Hematopoietic multipotent progenitor cell treated with erythropoietin and hydrocortisone succinate and interleukin-3 and kit ligand, for 8 days (in vitro differentiated cells): Measurements from ENCODE around the gene TGDS.
"Not testable (repeated sequence)": the region's sequence is repeated elsewhere in the genome, so short reads cannot be mapped to it uniquely, and the experiment has no call there.

Experiments used
- DNase-seq: peaks from one replicate; pipeline ENCODE4 v3.0.0-alpha.2; 2015

TGDS gene

GRCh38 chr13:94595950-94596574 lies at the start of gene TGDS:
Gene TGDS, minus strand, starts transcription at chr13:94596152. Its CDS starts 16 bp downstream, at chr13:94596136.
- peak; percentile 94 for DNase-seq

- DNase-seq: no peak
Observed at GRCh38 chr13:94641409-94641941, 45.5 kb upstream of the TGDS start.

GRCh38 chr13:94640721-94641120 lies 44.8 kb upstream of the TGDS start:
- no peak for DNase-seq

GRCh38 chr13:94637677-94638076 lies 41.7 kb upstream of the TGDS start:
- not testable (repeated sequence) for DNase-seq

GRCh38 chr13:94636942-94637578 lies 41.1 kb upstream of the TGDS start:
- DNase-seq: no peak

GRCh38 chr13:94636096-94636495 lies 40.1 kb upstream of the TGDS start:
- DNase-seq: not testable (repeated sequence)

- no peak for DNase-seq
Observed at GRCh38 chr13:94632226-94632980, 36.5 kb upstream of the TGDS start.

GRCh38 chr13:94630858-94631257 lies 34.9 kb upstream of the TGDS start:
- no peak for DNase-seq

GRCh38 chr13:94623316-94623715 lies 27.4 kb upstream of the TGDS start:
- no peak for DNase-seq

GRCh38 chr13:94622344-94622743 lies 26.4 kb upstream of the TGDS start:
- no peak for DNase-seq

GRCh38 chr13:94620286-94620896 lies 24.4 kb upstream of the TGDS start:
- peak; percentile 78 for DNase-seq

GRCh38 chr13:94617389-94618000 lies 21.5 kb upstream of the TGDS start:
- DNase-seq: peak; percentile 61

- DNase-seq: no peak
Observed at GRCh38 chr13:94613051-94613450, 17.1 kb upstream of the TGDS start.

- DNase-seq: no peak
Observed at GRCh38 chr13:94612050-94612449, 16.1 kb upstream of the TGDS start.

- no peak for DNase-seq
Observed at GRCh38 chr13:94610475-94610874, 14.5 kb upstream of the TGDS start.

- no peak for DNase-seq
Observed at GRCh38 chr13:94609196-94609595, 13.2 kb upstream of the TGDS start.

- DNase-seq: no peak
Observed at GRCh38 chr13:94608586-94608985, 12.6 kb upstream of the TGDS start.

- DNase-seq: no peak
Observed at GRCh38 chr13:94607939-94608338, 12.0 kb upstream of the TGDS start.

GRCh38 chr13:94607056-94607455 lies 11.1 kb upstream of the TGDS start:
- DNase-seq: no peak

GRCh38 chr13:94602467-94602866 lies 6.5 kb upstream of the TGDS start:
- no peak for DNase-seq

GRCh38 chr13:94601446-94602431 lies 5.8 kb upstream of the TGDS start, which contains the start of gene GPR180:
Gene GPR180, plus strand, starts transcription at chr13:94601857. Its CDS starts 71 bp downstream, at chr13:94601928.
- peak; percentile 99 for DNase-seq
